EH (cell line): Measurements from ENCODE around the gene CD74.
A peak's percentile ranks its signal among the peaks of the same experiment; 100 is the strongest.
"Not testable (repeated sequence)": the region's sequence is repeated elsewhere in the genome, so short reads cannot be mapped to it uniquely, and the experiment has no call there.

Source experiments
- DNase-seq: peaks from one replicate; pipeline ENCODE4 v3.0.0-alpha.2; 2015; ENCODE audit warnings: low read depth

CD74 gene

DNA sequence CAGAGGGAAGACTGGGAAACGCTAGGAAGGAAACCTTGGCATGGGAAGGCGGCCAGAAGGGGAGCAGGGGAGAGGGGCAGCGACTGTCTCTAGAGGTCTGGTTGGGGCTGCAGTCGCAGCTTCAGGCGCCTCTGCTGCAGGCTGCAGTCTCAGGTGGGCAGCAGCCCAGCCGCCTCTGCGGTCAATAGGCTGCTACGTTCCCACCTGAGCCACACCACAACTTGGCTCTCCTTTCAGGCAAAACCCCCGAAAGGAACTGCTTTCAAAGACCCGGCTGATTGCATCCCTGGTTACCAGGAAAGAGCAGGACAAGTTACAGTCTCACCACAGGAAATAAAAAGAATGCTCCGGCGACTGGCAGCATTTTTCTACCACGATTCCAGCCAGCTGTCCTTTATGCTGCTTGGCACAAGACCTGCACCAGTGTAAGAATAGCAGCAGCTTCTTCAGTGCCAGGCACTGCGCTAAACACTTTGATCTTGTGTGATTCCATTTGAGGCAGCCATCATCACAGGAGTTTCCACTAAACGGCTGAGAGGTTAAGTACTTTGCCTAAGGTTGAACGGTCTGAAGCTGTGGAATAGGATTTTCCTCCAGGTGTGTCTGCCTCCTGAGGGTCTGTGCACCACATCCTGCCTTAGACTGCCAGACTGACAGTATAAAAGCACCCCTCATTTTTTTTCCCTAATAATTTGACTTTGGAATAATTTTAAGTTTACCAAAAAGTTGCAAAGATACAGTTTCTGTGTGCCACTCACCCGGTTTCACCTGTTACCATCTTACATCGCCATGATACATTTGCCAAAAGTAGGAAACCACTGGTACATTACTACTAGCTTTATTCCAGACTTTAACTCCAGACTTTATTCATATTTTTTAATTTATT is 29.3 kb upstream of the CD74 start:
- DNase-seq = no peak

DNA sequence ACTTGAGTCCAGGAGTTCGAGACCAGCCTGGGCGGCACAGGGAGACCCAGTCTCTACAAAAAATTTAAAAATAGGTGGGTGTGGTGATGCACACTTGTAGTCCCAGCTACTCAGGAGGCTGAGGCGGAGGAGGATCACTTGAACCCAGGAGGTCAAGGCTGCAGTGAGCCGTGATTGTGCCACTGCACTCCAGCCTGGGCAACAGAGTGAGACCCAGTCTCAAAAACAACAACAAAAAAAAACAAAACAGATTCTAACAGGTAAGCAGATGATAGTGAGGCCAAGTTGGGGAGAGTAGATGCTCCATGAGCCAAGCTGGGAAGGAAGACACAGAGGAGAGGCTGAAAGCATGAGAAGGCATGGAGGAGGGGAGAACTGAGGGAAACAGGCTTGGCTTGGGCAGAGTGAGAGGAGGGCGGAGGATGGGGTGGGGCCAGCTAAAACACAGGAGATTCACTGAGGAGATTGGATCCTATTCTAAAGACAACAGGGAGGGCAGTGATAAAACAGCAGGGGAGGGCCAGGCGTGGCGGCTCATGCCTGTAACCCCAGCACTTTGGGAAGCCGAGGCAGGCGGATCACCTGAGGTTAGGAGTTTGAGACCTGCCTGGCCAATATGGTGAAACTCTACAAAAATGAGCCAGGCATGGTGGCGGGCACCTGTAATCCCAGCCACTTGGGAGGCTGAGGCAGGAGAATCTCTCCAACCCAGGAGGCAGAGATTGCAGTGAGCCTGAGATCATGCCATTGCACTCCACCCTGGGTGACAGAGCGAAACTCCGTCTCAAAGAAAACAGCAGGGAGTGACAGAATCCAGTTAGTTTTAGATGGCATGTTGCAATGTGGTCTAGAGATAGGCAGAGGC is 28.5 kb upstream of the CD74 start:
- DNase-seq = no peak

DNA sequence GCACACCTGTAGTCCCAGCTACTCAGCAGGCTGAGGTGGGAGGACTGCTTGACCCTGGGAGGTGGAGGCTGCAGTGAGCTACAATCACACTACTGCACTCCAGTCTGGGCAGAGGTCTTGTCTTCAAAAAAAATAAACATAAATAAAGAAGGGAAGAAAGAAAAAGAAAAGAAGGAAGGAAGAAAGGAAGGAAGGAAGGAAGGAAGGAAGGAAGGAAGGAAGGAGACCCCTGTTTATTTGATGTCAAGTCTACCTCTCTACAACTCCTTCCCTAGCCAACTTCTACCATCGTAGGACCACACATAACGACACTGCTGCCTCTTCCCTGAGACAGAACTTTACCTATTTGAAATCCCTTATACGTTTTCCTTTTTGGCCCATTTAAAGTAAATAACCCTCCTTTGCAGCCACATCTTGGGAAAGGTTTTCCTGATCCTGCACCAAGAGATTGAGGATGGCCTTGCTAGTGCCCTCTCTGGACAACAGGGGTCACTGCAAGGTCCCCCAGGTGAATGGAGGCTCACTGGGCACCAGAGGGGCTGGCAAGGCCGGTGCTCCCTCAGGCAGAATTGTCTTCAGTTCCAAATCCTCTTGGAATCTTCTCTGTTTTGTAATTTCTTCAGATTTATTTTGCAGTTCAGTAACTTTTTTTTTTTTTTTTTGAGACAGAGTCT is 26.3 kb upstream of the CD74 start:
- DNase-seq = peak; percentile 44

DNA sequence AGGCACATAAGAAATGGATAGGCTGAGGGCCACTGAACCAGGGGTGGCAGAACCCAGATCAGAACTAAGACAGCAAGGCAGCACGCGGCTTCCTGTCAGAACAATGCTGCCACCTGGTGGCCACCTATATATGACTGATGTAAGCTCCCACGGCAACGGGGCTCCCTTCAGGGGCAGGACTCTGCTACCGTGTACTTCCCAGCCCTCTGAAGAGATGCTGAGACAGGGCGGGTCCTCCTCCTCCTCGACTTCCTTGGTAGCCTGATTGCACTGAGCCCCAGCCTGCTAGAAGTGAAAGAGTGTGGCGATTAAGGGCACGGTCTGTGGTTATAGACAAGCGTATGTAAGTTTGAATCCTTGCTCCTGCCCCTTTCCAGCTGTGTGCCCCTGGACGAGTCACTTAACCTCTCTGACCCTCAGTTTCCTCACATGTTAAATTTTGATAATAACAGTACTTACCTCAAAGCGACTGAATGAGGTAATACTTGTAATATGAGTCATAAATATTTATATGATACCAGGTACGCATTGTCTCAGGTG is 23.5 kb upstream of the CD74 start:
- DNase-seq = peak; percentile 88

DNA sequence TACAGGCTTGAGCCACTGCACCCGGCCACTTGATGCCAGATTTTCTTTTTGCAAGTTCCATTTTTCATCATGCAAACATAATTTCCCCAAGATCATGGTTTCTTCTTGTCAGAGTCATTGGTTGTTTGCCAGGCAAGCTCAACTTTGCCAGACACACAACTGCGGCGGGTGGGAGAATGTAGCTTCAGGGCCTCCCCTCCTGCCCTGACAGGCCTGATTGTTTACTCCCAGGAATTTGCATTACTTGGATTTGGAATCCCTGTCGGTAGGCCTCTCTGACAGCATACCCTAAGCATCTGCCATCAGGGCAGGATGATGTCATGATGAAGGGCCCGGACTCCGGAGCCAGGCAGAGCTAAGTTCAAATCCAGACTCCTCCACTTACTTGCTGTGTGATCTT is 21.8 kb upstream of the CD74 start:
- DNase-seq = peak; percentile 95

DNA sequence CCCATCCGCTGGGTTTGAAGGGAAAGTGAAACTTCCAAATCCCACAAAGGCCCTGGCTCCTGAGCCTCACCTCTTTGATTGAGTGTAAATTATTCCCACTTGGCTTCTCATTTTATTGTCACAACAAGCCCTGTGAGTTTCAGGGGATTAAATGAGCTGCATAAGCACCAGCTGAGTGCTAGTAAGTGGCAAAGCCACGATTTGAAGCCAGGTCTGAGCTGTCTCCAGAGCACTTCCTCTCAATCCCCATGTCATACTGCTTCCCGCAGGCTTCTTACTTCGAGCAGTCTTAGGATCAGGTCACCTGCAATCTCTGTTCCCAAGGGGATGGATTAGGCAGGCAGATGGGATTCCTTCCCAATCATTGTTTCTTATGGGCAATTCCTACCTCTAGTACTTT is 18.9 kb upstream of the CD74 start:
- DNase-seq = no peak

DNA sequence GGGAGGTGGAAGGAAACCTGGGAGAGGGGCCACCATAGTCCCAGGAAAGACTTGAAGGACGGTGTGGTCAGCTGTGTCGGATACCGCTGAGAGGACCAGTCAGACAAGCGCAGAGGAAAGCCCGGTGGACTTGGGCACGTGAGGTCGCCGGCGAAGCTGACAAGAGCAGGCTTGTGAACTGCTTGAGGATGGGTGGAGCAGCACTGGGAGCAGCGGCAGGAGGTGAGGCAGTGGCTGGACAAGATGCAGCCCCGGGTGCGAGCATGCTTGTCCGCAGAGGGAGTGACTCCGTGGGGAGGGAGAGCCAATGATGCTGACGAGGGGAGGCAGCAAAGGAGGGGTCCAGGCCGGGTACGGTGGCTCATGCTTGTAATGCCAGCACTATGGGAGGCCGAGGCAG is 18.3 kb upstream of the CD74 start:
- no peak for DNase-seq

DNA sequence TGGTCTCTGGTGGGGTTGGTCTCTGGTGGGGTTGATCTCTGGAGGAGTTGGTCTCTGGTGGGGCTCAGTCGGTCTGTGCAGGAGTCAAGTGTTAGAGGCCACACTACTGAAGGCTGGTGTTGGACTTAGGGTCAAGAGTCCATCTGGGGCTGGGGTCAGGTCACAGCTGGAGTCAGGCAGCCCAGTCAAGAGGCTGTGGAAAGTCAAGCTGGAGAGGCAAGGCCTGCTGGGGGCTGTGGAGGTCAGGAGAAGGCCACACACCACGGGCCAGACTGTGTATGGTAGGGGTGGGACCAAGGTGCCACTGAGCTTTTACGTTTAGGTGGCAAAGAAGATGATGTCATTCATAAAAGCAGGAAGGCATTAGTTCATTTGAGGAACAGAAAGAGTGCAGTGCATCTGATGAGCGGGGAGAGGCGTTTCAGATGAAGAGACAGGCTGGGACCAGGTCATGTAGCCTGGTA is 16.7 kb upstream of the CD74 start:
- DNase-seq = no peak

DNA sequence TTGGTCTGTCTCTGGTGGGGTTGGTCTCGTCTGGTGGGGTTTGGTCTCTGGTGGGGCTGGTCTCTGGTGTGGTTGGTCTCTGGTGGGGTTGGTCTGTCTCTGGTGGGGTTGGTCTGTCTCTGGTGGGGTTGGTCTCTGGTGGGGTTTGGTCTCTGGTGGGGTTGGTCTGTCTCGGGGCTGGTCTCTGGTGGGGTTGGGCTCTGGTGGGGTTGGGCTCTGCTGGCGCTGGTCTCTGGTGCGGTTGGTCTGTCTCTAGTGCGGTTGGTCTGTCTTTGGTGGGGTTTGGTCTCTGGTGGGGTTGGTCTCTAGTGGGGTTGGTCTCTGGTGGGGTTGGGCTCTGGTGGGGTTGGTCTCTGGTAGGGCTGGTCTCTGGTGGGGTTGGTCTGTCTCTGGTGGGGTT is 16.3 kb upstream of the CD74 start:
- no peak for DNase-seq

DNA sequence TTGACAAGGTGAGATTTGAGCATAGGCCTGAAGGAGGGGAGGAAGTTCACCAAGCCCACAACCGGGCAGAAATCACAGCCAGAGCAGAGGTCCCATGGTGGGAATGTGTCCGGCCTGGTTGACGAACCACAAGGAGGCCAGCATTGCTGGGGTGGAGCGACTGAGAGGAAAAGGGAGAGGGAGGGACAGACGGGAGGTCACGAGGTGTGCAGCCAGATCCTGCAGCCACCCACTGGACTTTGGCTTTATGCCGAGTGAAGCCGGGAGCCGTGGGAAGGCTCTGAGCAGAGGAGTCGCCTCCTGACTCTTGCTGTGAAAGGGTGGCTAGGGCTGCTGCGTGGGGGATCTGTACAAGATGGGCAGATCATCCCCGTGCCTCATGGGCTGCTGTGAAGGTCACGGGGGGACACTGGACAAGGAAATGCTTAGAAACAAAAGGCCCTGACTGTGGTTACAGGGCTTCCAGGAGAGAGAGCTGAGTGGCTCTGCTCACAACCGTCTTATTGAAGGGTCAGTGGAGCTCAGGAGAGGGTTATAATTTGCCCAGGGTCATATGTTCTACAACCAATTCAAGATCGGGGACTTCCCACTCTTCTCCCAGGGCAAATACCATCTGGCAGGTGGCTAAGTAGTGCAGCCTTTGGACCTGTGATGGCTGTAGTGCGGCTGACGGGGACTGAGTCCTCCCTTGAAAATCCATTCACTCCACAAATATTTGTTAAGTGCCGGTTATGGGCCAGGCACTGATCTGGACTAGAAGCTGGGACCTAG is 15.6 kb upstream of the CD74 start:
- peak; percentile 46 for DNase-seq

DNA sequence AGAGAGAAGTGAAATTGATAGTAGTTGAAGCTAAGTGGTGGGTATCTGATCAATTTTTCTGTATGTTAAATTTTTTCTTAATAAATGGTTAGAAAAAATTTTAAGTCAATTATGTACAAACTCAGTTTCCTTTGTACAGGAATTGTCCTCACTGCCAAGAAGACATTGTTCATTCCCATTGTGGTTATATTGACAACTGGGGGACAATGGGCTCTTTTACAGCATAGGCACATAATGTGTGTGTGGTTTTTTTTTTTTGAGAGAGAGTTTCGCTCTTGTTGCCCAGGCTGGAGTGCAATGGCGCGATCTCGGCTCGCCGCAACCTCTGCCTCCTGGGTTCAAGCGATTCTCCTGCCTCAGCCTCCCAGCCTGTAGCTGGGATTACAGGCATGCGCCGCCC is 13.5 kb upstream of the CD74 start:
- not testable (repeated sequence) for DNase-seq

DNA sequence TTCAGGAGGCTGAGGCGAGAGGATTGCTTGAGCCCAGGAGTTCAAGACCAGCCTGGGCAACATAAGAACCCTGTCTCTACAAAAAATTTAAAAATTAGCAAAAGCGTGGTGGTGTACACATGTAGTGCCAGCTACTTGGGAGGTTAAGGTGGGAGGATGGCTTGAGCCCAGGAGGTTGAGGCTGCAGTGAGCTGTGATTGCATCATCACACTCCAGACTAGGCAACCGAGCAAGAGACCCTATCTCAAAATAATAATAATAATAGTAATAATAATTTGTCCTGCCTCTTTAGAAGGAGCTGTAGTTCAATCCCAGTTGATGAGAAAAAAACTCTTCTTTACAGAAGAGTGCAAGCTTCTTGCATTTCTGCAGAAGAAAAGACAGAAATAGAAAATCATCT is 10.0 kb upstream of the CD74 start:
- DNase-seq = no peak

DNA sequence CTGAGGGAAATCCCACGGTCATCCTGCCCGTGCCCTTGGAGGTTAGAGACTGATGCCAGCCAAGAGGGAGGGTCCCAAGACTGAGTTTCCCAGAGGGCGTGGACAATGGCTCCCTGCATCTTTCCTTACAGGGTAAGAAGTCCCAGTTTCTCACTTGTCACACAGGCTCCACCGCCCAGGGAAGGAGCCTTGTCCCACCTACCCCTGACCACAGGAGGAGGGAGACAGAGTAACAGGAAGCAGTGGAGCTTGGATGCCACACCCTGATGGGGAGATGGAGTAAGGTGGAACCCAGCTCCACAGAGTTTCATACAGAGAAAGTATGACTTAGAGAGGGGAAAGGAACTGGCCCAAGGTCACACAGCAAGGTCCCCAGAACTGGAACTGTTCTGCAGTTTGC is 9.4 kb upstream of the CD74 start:
- DNase-seq = no peak

DNA sequence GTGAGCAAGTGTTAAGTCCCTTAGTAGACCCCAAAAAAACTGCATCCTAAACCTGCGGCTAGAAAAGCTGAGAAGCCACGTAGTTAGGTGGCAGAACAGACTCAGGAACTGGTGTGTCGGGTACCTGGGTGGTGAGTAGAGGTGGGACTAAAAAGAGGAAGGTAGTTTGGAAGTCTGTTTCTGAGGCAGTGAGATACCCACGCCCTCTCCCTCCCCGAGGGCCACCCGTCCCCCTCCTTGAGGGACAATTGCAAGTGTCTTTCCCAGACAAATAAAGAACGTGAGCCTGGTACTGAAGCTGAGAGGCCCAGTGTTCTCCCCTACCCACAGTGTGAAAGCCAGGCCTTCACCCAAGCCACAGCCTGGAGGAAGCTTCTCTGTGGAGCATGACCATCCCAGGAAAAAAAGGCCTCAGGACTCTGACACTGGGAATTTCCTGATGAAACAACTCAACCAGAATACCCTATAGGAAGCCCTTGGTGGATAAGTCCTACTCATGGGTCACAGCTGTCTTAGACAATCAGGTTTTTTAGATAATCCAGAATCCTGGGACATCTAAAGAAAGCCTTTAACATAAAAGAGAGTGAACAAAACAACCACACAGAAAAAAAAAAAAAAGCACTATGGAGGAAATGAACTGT is 7.0 kb upstream of the CD74 start:
- no peak for DNase-seq

DNA sequence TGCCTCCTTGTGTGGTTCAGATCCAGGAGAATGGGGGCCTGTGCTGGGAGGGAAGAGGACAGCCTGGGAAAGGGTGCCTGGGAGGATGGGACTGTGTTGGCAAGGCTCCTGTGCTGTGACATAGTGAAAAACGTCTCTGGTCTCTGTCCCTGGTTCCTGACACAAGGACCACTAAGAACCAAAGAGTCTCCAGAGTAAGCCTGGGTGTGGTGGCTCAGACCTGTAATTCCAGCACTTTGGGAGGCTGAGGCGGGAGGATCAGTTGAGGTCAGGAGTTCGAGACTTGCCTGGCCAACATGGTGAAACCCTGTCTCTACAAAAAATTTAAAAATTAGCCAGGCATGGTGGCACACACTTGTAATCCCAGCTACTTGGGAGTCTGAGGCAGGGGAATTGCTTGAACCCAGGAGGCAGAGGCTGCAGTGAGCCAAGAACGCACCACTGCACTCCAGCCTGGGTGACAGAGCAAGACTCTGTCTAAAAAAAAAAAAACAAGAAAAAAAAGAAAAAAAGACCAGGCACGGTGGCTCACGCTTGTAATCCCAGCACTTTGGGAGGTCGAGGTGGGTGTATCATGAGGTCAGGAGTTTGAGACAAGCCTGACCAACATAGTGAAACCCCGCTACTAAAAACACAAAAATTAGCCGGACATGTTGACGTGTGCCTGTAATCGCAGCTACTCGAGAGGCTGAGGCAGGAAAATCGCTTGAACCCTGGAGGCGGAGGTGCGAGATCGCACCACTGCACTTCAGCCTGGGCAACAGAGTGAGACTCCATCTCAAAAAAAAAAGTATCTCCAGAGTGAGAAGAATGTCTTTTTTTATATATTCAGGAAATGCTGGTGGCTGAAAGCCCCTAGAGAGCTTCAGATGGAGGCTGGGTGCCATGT is 1.4 kb upstream of the CD74 start:
- DNase-seq = not testable (repeated sequence)

DNA sequence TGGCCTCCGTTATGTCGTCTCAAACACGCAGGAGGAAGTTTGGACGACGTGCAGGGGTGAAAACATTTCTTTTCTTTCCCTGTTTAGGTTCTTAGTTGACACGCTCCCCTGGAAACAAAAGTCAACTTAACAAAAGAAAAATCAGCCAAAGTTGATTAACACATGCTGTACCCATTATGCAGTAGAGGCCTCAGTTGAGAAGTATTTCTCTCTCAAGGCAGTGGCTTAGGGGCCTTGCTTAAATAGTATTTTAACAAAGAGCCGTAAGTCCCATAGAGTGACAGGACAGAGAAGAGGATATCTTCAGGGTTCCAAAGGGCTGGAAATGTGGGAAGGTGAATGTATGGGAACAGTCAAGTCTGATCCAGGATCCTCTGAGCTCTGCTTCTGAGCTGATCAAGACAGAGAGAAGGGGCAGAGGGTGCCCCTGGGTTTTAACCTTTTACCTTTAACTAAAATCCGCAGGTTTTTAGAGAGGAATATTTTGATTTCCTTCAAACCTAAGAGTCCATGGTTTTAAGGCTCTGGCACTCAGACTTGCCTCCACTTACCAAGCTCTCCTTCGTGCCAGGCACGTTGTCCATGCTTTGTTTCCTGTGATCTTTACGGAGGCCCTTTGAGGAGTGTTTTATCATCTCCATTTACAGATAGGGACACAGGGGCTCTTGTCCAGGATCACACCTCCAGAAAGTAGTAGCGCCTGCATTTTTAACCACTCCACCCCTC is 629 bp upstream of the CD74 start:
- DNase-seq = no peak

DNA sequence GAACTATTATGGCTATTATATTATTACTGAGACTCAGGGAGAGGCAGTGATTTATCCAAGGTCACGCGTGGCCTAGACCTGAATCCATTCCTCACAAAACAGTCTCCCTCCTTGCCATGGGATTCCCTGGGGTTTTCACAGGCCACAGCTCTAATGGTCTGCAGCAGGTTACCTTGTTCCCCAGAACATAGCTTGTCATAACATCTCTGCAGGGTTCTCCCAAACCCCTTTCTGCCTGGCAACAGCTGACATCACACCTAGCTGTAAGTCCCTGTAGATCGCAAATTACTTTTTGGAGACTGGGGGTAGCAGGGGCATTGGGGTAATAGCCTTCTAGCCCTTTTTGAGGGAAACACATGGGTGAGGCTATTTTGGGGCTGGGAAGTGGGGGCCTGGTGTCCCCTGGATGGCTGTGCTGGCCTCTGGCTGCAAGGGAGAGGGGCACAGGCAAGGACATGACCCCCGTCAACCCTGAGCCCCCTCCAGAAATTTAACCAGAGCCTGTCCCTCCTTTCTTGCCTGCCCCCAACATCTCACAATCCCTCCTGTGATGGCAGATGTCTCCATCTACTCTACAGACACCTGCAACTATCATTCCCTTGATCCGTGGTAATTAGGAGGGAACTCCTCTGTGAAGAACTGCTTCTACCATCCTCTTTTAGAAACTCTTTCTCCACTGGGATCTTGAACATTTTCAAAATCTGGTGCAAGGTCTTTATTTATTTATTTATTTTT is 1.3 kb downstream of the CD74 start:
- DNase-seq = no peak

DNA sequence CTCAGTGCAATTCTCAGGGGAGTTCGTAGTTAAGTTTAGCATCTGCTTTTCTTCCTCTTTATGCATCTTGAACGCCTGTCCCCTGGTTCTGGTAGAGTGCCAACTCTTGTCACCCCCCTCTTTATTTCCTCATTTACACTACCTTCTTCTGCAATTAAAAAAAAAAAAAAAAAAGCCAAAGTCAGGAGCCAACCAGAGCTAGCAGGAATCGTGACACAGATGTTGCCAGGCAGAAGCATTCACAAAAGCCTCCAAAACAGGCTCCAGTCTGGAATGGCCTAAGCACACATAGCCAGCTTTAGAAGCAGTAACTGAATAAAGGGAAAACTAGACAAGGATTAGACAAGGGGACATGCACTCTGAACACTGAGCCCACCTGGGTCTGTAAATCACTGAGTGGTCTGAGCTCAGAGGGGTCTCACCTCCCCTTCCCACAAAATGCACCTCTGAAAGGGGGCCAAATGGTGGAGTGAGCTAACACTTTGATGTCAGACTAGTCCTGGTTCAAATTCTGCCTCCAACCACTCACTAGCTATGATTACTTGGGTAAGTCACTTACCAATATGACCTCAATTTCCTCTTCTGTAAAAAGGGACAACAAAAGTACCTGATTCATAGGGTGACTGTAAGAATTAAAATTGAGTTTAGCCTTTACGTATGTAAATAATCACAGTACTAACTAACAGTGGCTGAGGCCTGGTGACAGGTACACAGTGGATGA is 2.0 kb downstream of the CD74 start:
- DNase-seq = peak; percentile 76
